ENCODE data around the gene BANP.

The BANP gene

GRCh38 chr16:88121886-88122580, 170.8 kb downstream of the BANP start:
- Histone ChIP-seq H3K4me3 (ENCODE audit: low read depth in 1 of 2, low read length in 2 of 2) (no peak overlapping the region), H3K9me3 (ENCODE audit: control insufficient read depth in 1 of 2, low read length in 2 of 2) (no peaks in the 10 kb centered on the region), H3K27me3 (ENCODE audit: low read depth, low read length) (no peaks in the 10 kb centered on the region), H3K27ac (ENCODE audit: low read length) (no peak overlapping the region), H3K4me1 (ENCODE audit: control insufficient read depth in 1 of 2, insufficient read depth in 2 of 2, low read length in 2 of 2) (no peaks in the 10 kb centered on the region), H3K36me3 (ENCODE audit: control insufficient read depth in 1 of 2, insufficient read depth in 2 of 2, low read length in 2 of 2) (no peaks in the 10 kb centered on the region)
